NCI-H2196 treated with DMSO at 0.1 percent for 48 hours (cell line): Measurements from ENCODE around the gene ABCB6.

Experiments
- DNase-seq: peaks from one replicate; lab custom pipeline; 2025; ENCODE audit not compliant: unreplicated experiment; lab: John Stamatoyannopoulos, UW

Gene ABCB6

GRCh38 chr2:219186754-219187456, 31.9 kb downstream of the ABCB6 start:
- DNase-seq: no peak

DNA sequence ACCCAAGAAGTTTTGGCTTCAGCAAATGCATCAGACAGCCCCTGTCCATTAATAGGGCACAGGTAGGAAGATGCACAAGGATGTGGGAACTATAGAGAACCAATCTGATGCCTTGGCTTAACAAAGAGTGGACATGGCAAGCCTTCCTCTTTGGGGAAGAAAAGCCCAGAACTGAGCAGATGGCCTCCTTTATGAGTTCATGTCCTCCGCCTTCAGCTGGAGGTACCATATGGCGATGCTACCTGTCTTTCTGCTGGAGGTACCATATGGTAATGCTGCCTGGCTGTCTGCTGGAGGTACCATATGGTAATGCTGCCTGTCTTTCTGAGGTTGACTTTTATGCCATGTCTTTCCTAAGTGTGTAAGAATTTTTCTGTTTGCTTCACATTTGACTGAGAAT, 34.6 kb downstream of the ABCB6 start:
- DNase-seq: no peak

GRCh38 chr2:219183151-219183772, 35.5 kb downstream of the ABCB6 start:
- DNase-seq: no peak

DNA sequence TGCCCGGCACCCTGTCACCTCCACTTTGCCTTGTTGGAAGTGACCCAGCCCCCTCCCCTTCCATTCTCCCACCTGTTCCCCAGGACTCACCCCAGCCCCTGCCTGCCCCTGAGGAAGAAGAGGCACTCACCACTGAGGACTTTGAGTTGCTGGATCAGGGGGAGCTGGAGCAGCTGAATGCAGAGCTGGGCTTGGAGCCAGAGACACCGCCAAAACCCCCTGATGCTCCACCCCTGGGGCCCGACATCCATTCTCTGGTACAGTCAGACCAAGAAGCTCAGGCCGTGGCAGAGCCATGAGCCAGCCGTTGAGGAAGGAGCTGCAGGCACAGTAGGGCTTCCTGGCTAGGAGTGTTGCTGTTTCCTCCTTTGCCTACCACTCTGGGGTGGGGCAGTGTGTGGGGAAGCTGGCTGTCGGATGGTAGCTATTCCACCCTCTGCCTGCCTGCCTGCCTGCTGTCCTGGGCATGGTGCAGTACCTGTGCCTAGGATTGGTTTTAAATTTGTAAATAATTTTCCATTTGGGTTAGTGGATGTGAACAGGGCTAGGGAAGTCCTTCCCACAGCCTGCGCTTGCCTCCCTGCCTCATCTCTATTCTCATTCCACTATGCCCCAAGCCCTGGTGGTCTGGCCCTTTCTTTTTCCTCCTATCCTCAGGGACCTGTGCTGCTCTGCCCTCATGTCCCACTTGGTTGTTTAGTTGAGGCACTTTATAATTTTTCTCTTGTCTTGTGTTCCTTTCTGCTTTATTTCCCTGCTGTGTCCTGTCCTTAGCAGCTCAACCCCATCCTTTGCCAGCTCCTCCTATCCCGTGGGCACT, 36.2 kb downstream of the ABCB6 start:
- no peak for DNase-seq

GRCh38 chr2:219181531-219181930, 37.2 kb downstream of the ABCB6 start:
- DNase-seq: no peak

GRCh38 chr2:219180961-219181360, 37.8 kb downstream of the ABCB6 start:
- no peak for DNase-seq

- DNase-seq: no peak
Observed at GRCh38 chr2:219179601-219180465, 38.9 kb downstream of the ABCB6 start.

DNA sequence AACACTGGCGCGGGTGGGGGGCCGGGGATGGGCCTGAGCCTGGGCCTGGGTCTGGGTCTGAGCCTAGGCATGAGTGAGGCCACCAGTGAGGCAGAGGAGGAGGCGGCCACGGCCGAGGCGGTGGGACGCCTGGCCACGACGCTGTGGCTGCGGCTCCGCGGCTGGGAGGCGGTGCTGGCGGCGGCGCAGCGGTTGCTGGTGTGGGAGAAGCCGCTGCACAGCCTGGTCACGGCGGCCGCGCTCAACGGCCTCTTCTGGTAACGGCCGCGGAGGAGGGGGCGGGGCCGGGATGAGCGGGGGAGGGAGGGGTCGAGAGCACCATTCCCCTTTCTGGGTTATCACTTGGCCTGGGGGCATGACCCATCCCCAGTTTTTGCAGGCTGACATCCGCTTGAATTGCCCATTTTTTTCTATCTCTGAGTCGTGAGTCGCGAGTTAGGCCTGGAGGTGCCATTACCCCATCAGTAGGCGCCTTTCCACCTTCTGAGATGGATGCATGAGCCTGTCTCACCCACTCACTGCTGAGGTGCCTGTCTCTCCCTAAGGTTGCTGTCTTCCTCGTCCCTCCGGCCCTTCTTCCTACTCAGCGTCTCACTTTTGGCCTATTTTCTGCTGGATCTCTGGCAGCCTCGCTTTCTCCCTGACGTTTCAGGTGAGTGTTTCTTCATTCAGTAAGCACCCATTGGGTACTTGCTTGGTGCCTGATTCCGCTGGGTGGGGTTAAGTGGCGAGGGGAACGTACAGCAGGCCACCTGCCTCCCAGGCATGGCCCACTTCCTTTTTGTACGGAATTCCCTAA, 40.2 kb downstream of the ABCB6 start:
- DNase-seq: no peak

- DNase-seq: peak; percentile 77
Observed at GRCh38 chr2:219177552-219178376, 41.0 kb downstream of the ABCB6 start, which contains the start of gene RETREG2. RETREG2 (plus strand) TSS chr2:219178275; CDS start chr2:219178353, 78 bp downstream.

DNA sequence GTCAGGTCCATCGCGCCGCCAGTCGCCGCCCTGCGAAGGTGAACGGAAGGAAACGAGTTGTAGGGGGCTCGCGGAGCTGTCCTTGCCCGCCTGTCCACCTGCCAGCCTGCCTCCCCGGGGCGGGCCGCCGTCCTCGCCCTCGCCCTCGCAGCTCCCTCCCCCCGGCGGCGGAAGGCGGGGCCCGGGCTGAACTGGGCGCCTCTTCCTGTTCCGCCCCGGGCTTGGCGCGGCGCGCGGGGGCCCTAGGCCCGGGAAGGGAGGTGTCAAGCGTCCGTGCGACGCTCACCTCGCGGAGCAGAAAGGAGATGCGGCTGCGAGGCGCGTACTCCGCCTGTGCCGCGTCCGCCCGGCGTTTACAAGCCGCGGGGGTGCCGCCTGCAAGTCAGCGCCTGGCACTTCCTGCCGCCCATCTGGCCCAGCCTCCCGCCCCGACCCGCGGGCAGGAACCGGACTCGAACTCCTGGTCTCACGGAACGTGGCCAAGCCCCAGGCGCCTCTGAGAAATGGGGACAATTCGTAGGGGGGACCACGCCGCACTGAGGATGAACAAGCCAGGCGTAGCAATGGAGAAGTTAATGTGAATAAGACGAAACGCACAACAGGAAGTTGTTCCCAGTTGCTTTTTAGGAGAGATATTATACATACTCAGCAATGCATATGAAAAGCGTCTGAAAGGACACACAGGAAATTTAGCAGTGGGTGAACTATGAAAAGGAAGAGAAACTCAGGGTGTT, 41.8 kb downstream of the ABCB6 start, which contains the start of gene CNPPD1:
TSS of gene CNPPD1 (minus strand) at position 108 of the 734 bp plus-strand sequence. CDS start at position 11, 97 bp downstream.
- peak; percentile 80 for DNase-seq

- no peak for DNase-seq
Observed at GRCh38 chr2:219175928-219176817, 42.6 kb downstream of the ABCB6 start.

DNA sequence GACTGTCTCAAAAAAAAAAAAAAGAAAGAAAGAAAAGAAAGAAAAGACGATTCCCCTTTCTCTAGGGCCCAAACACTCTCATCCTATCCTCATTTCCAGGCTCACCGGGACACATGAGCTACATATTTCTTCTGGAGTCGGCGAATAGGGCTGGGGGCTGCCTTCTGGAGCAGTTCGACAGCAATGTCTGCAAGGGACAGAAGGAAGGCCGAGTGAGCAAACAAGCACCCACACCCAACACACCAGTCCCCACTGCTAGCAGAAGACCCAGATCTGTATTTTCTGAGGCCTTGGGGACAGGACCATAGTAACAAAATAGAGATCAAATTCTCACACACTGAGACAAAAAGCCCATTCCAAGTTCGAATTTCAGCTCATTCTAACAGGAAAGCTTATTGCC, 43.3 kb downstream of the ABCB6 start:
- DNase-seq: no peak

DNA sequence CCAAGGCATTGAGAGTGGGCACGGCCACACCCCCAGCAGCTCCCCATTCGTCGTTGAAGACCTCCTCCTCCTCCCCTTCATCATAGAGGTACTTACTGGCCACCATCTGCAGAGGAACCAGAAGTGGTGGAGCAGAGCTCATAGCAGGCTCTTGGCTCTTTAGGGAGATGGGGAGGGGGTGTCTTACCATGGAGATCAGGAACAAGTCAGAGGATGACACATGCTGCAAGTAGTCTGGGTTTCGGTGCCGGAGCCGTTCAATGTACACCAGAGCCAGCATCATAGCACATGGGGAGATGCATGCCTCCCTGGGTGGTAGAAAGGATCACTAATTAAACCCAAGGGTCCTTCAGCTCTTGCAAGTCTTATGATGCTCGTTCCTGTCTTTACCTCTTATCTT, 44.0 kb downstream of the ABCB6 start:
- no peak for DNase-seq

GRCh38 chr2:219174146-219174545, 44.6 kb downstream of the ABCB6 start:
- no peak for DNase-seq

DNA sequence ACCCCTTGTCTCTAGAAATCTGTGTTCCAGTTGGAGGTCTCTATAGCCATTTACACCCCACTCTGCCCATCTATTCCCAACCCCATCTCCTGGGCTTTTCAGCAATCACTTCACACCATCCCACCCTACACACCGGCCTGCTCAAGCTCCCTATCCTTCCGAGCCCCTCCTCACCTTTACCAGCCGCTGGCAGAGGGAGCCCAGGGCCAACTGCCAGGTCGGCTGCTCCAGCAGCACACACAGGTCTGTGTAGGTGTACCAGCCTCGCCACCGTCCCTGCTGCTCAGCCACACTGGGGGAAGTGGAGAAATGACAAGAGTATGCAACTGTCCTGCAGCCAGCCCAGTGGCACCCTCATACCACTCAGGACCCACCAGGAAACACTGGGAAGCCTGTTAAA, 45.6 kb downstream of the ABCB6 start:
- DNase-seq: no peak

DNA sequence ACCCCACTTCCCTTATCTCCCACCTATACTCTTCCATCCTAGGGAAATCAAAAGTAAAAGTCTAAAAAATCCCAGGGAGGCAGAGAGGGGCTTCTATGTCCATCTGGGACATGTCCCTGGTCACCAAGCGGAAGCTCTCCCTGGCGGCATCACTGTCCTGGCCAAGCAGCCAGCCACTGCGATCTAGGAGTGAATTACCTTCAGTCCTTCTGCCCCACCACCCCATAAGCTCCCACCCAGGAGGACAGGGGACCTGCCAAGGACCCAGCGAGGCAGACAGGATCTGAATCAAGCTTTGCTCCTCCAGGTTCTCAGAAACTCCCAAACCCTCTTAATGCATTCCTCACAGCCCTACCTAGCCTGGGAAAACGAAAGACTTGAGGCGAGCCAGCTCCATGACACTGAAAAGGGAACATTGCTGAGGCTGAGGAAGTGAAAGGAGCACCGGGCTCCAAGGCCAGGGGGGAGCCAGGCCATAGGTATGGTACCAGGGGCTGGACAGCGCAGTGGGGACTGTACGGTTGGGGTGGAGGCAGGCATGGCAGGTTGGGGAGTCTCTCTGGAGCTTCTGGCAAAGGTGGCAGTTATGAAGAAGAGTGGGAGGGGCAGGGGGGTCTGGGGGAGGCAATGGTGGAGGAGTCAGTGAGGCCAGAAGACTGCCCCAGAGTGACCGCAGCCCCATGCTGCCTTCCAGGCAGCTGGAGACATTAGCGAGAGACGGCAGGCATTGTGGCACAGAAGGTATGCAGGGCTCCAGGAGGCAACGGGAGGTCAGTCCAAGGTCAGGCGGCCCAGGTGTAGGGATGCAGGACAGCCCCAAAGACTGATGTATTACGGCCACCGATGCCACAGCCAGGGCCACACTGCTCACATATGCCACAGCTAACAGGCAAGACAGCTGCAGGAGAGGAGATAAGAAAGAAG, 46.3 kb downstream of the ABCB6 start:
- DNase-seq: no peak
